Trophoblast cell (in vitro differentiated cells and primary cell): Measurements from ENCODE around the gene ZMYND8.

Experiments
- DNase-seq, 2 donors: peaks; one replicate each; pipeline ENCODE4 v3.0.0-alpha.2; 2016
- H2AFZ ChIP-seq: 2 replicates; pipeline ENCODE4 v1.6.1; 2013; ENCODE audit warnings: low read length, moderate library complexity, mild to moderate bottlenecking; ENCODE audit not compliant: insufficient read depth, poor library complexity
- H2AK5ac ChIP-seq: 2 replicates; pipeline ENCODE4 v1.6.1; 2013; ENCODE audit warnings: mild to moderate bottlenecking, low read length
- H2BK120ac ChIP-seq: 2 replicates; pipeline ENCODE4 v1.6.1; 2013; ENCODE audit warnings: low read length, mild to moderate bottlenecking, moderate library complexity; ENCODE audit not compliant: insufficient read depth, poor library complexity
- H2BK12ac ChIP-seq: 2 replicates; pipeline ENCODE4 v1.6.1; 2013; ENCODE audit warnings: mild to moderate bottlenecking, low read length, moderate library complexity
- H2BK5ac ChIP-seq: 2 replicates; pipeline ENCODE4 v1.6.1; 2013; ENCODE audit warnings: low read length, low read depth, moderate library complexity, mild to moderate bottlenecking; ENCODE audit not compliant: poor library complexity
- H3K14ac ChIP-seq: 2 replicates; pipeline ENCODE4 v1.6.1; 2013; ENCODE audit warnings: mild to moderate bottlenecking, low read length
- H3K18ac ChIP-seq: 2 replicates; pipeline ENCODE4 v1.6.1; 2013; ENCODE audit warnings: mild to moderate bottlenecking, low read length
- H3K23ac ChIP-seq: 2 replicates; pipeline ENCODE4 v1.6.1; 2013; ENCODE audit warnings: low read length
- H3K27ac ChIP-seq: 2 replicates; pipeline ENCODE4 v1.5.1; 2013; ENCODE audit warnings: low read depth, mild to moderate bottlenecking, inconsistent platforms, low read length, moderate library complexity
- H3K27me3 ChIP-seq: 2 replicates; pipeline ENCODE4 v1.6.1; 2013; ENCODE audit warnings: inconsistent platforms, mild to moderate bottlenecking, low read length, moderate library complexity; ENCODE audit not compliant: insufficient read depth
- H3K36me3 ChIP-seq, 2 experiments: 1 replicate in 1 of 2; 2 replicates in 1 of 2; pipeline ENCODE4 v1.6.1; 2013; ENCODE audit warnings: low read length in 2 of 2, mild to moderate bottlenecking in 2 of 2, moderate library complexity in 1 of 2; ENCODE audit not compliant: insufficient read depth in 2 of 2, control insufficient read depth in 1 of 2
- H3K4ac ChIP-seq: 2 replicates; pipeline ENCODE4 v1.6.1; 2013; ENCODE audit warnings: low read depth, mild to moderate bottlenecking, low read length, moderate library complexity
- H3K4me1 ChIP-seq, 2 experiments: 1 replicate in 1 of 2; 2 replicates in 1 of 2; pipeline ENCODE4 v1.6.1; 2013; ENCODE audit warnings: low read length in 2 of 2, mild to moderate bottlenecking in 2 of 2, moderate library complexity in 1 of 2; ENCODE audit not compliant: insufficient read depth in 2 of 2, control insufficient read depth in 1 of 2
- H3K4me2 ChIP-seq: 2 replicates; pipeline ENCODE4 v1.6.1; 2013; ENCODE audit warnings: inconsistent platforms, mild to moderate bottlenecking, low read length, moderate library complexity
- H3K4me3 ChIP-seq: 2 replicates; pipeline ENCODE4 v1.5.1; 2013; ENCODE audit warnings: mild to moderate bottlenecking, low read depth, low read length, inconsistent platforms
- H3K79me1 ChIP-seq: one replicate; pipeline ENCODE4 v1.6.1; 2013; ENCODE audit warnings: low read length
- H3K79me2 ChIP-seq: 2 replicates; pipeline ENCODE4 v1.6.1; 2013; ENCODE audit warnings: low read length, mild to moderate bottlenecking; ENCODE audit not compliant: control insufficient read depth, insufficient read depth, poor library complexity
- H3K9ac ChIP-seq: 2 replicates; pipeline ENCODE4 v1.6.1; 2013; ENCODE audit warnings: mild to moderate bottlenecking, low read length
- H3K9me3 ChIP-seq: 2 replicates; pipeline ENCODE4 v1.6.1; 2013; ENCODE audit warnings: low read depth, mild to moderate bottlenecking, control low read depth, inconsistent platforms, low read length; ENCODE audit not compliant: insufficient read depth
- H4K12ac ChIP-seq: 2 replicates; pipeline ENCODE4 v1.6.1; 2013; ENCODE audit warnings: low read depth, mild to moderate bottlenecking, low read length, moderate library complexity
- H4K8ac ChIP-seq: 2 replicates; pipeline ENCODE4 v1.6.1; 2013; ENCODE audit warnings: low read depth, mild to moderate bottlenecking, low read length, moderate library complexity
- H4K91ac ChIP-seq: one replicate; pipeline ENCODE4 v1.6.1; 2013; ENCODE audit warnings: low read depth, mild to moderate bottlenecking, low read length, moderate library complexity
- WGBS: extraction: QIAGEN DNeasy Blood & Tissue Kit; methylation state at CpG from one replicate; pipeline ENCODE4 v1.1.7; 2013; ENCODE audit warnings: missing lambda C conversion rate; ENCODE audit not compliant: insufficient read length, insufficient coverage; ENCODE audit errors: extremely low coverage; 5-methylcytosine and 5-hydroxymethylcytosine counted together

The ZMYND8 gene

DNA sequence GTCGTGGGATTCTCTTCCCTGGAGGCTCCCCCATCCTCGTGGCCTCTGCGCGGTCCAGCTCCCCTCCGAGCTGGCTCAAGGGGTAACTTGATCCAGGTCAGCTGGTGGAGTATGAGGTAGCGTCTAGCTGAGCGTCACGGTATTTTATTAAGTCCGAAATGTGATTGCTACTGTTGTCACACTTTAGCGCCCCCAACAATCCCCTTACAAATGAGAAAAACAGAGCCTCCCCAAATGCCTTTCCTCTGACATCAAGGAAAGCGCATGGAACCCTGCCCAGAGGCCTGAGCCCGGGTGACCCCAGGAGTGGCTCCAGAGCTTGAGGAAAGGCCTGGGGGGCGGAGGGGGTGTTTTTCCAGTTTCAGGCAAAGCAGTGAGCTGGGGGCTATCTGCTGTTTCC is 192.4 kb downstream of the ZMYND8 start:
- Histone ChIP-seq H3K4me2 (no peak overlapping the region), H3K36me3 (peaks cover 0 to 3% of the 10 kb centered on the region in 2 experiments), H3K23ac (no peak overlapping the region), H2BK12ac (no peak overlapping the region), H2BK120ac (no peak overlapping the region), H3K9me3 (peaks cover 3% of the 10 kb centered on the region), H3K27ac (no peak overlapping the region), H3K4me3 (no peak overlapping the region), H3K4ac (no peak overlapping the region), H2BK5ac (no peak overlapping the region), H4K12ac (no peak overlapping the region), H3K14ac (no peak overlapping the region), H3K79me2 (no peaks in the 10 kb centered on the region), H3K27me3 (no peaks in the 10 kb centered on the region), H3K9ac (no peak overlapping the region), H4K8ac (no peak overlapping the region), H2AFZ (no peak overlapping the region), H2AK5ac (no peak overlapping the region), H3K4me1 (peaks cover 4 to 10% of the 10 kb centered on the region in 2 experiments), H3K18ac (no peak overlapping the region), H4K91ac (no peak overlapping the region), H3K79me1 (no peaks in the 10 kb centered on the region)
- no CpG with 5 or more reads among the region's 13 CpGs for WGBS
- DNase-seq, result no peak

DNA sequence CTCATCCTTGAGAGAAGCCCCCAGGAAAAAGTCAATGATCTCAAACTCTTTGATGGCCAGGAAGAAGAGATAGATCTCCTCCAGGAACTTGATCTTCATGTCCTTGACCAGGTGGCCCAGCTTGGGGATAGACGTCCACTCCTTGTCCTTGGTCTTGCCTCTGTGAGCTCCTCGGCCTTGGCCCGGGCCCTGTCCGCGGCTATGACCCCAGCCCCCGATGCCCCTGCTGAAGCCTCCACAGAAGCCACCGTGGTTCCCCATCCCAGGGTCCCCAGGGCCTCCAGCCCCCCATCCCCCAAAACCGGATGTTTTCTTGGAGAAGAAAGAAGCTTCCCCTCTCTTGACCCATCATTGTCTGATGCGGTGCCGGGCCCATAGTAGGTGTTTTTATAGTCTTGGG is 195.1 kb downstream of the ZMYND8 start:
- Histone ChIP-seq H2BK120ac (no peak overlapping the region), H3K4me3 (no peak overlapping the region), H3K23ac (no peak overlapping the region), H4K12ac (no peak overlapping the region), H3K9me3 (peaks cover 3% of the 10 kb centered on the region), H3K4me2 (no peak overlapping the region), H4K91ac (no peak overlapping the region), H3K79me2 (no peaks in the 10 kb centered on the region), H2BK12ac (no peak overlapping the region), H3K27ac (no peak overlapping the region), H3K36me3 (peaks cover 0 to 3% of the 10 kb centered on the region in 2 experiments), H3K18ac (no peak overlapping the region), H2AFZ (no peak overlapping the region), H3K4ac (no peak overlapping the region), H2AK5ac (no peak overlapping the region), H2BK5ac (no peak overlapping the region), H3K14ac (no peak overlapping the region), H3K9ac (no peak overlapping the region), H3K79me1 (no peaks in the 10 kb centered on the region), H4K8ac (no peak overlapping the region), H3K4me1 (peaks cover 4 to 10% of the 10 kb centered on the region in 2 experiments), H3K27me3 (no peaks in the 10 kb centered on the region)
- no peak for DNase-seq
- no CpG with 5 or more reads among the region's 10 CpGs for WGBS

DNA sequence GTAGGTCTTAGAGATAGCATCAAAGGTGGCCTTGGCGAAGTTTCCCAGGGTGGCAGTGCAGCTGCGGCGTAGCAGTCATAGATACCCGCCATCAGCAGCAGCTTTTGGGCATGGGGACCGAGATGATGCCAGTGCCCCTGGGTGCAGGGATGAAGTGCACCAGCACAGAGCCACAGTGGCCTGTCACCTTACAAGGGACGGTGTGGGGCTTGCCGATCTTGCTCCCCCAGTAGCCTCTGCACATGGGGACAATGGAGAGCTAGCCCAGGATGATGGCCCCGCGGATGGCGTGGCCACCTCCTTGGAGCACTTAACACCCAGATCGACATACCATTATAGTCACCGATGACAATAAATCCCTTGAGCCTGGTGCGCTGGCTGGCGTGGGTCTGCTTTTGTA is 195.5 kb downstream of the ZMYND8 start:
- no peak overlapping the region for H2BK120ac ChIP-seq
- H4K8ac ChIP-seq, result no peak overlapping the region
- no peak overlapping the region for H2BK12ac ChIP-seq
- H3K36me3 ChIP-seq, result peaks cover 0 to 3% of the 10 kb centered on the region in 2 experiments
- H3K18ac ChIP-seq, result no peak overlapping the region
- peaks cover 4 to 10% of the 10 kb centered on the region in 2 experiments for H3K4me1 ChIP-seq
- no peak overlapping the region for H3K4ac ChIP-seq
- H3K4me3 ChIP-seq, result no peak overlapping the region
- no peaks in the 10 kb centered on the region for H3K79me2 ChIP-seq
- H2AFZ ChIP-seq, result no peak overlapping the region
- no peak overlapping the region for H3K14ac ChIP-seq
- no peak overlapping the region for H4K91ac ChIP-seq
- no peak overlapping the region for H4K12ac ChIP-seq
- no peak overlapping the region for H3K9ac ChIP-seq
- H2AK5ac ChIP-seq, result no peak overlapping the region
- H3K9me3 ChIP-seq, result peaks cover 3% of the 10 kb centered on the region
- H3K79me1 ChIP-seq, result no peaks in the 10 kb centered on the region
- no peak overlapping the region for H2BK5ac ChIP-seq
- no peak overlapping the region for H3K4me2 ChIP-seq
- no peak overlapping the region for H3K27ac ChIP-seq
- H3K23ac ChIP-seq, result no peak overlapping the region
- no CpG with 5 or more reads among the region's 14 CpGs for WGBS
- H3K27me3 ChIP-seq, result no peaks in the 10 kb centered on the region
- no peak for DNase-seq

DNA sequence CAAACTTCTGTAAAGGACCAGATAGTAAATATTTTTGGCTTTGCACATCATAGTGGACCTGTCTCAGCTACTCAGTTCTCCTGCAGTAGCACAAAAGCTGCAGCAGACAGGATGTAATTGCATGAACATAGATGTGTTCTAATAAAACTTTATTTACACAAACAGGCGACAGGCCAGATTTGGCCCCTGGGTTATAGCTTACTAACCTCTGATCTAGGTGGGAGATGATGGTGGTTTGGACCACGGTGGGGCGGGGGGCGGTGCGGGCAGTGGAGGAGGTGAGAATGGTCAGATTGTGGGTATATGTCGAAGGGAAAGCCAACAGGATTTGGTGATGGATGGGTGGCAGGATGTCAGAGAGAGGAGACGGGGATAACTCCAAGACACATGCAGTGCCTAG is 196.3 kb downstream of the ZMYND8 start:
- no peak overlapping the region for H2AK5ac ChIP-seq

More for the DNA sequence above, 196.3 kb downstream of the ZMYND8 start:
- no peak overlapping the region for H3K14ac ChIP-seq
- no peaks in the 10 kb centered on the region for H3K27me3 ChIP-seq
- no peak overlapping the region for H2BK120ac ChIP-seq
- peaks cover 0 to 3% of the 10 kb centered on the region in 2 experiments for H3K36me3 ChIP-seq
- H3K4me1 ChIP-seq, result peaks cover 4 to 10% of the 10 kb centered on the region in 2 experiments
- no peak overlapping the region for H4K91ac ChIP-seq
- no peak for DNase-seq
- no peak overlapping the region for H3K23ac ChIP-seq
- no peak overlapping the region for H4K8ac ChIP-seq
- no peak overlapping the region for H3K18ac ChIP-seq
- no peaks in the 10 kb centered on the region for H3K79me2 ChIP-seq
- H3K4me3 ChIP-seq, result no peak overlapping the region
- H3K79me1 ChIP-seq, result no peaks in the 10 kb centered on the region
- H3K9me3 ChIP-seq, result peaks cover 3% of the 10 kb centered on the region
- H3K4me2 ChIP-seq, result no peak overlapping the region
- H4K12ac ChIP-seq, result no peak overlapping the region
- no peak overlapping the region for H3K9ac ChIP-seq
- H2BK12ac ChIP-seq, result no peak overlapping the region
- no CpG with 5 or more reads among the region's 7 CpGs for WGBS
- no peak overlapping the region for H3K27ac ChIP-seq
- no peak overlapping the region for H2AFZ ChIP-seq
- no peak overlapping the region for H2BK5ac ChIP-seq
- H3K4ac ChIP-seq, result no peak overlapping the region
